GM10248 (cell line): ENCODE measurements around the gene APH1B.

ENCODE experiments used
- CTCF ChIA-PET: fragments of 300-600 bp; sonication (Branson Sonifier 250); formaldehyde crosslinking; extraction: SDS; loops from one replicate; lab custom pipeline; 2021; ENCODE audit warnings: antibody characterized with exemption; lab: Yijun Ruan, JAX
- POLR2A ChIA-PET: fragments of 350-650 bp; sonication (Branson Sonifier 250); formaldehyde crosslinking; extraction: SDS; loops from one replicate; lab custom pipeline; 2020; ENCODE audit warnings: antibody characterized with exemption; lab: Yijun Ruan, JAX
- DNase-seq: peaks from one replicate; pipeline ENCODE4 v3.0.0; 2012; ENCODE audit errors: extremely low spot score
- TF ChIP-seq, protein P1 (sequence below): IDR thresholded peaks from 2 replicates; pipeline ENCODE4 v1.5.1; 2012; ENCODE audit warnings: mild to moderate bottlenecking, low read depth; ENCODE audit errors: extremely low read depth, missing control alignments, control extremely low read depth

Gene APH1B

DNA sequence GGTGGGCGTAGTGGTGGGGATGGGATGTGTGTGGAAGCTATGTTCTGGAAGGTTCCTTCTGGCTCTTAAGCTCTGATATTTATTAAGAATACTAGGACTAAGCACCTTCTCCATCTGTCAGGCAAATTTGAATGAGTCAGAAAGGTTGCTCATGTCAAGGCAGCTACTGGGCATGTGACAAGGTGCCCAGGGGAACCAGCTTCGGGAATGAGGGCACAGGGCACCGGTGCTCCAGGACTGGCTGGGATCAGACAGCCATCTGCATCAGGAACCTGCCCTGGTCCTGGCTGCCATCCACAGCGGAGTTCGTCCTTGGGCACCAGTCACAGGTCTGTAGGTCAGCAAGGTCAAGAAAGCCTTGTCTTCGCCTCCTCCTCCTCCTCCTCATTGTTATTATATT is 71.8 kb downstream of the APH1B start:
- CTCF ChIA-PET = interaction anchor here (1.0 to 1.6 kb wide), 4 partner anchors 11 to 118 kb away, joined by 3 to 7 read pairs (median 4); no protein-coding TSS in a partner anchor
- POLR2A ChIA-PET = no interaction called here
- no peak for DNase-seq
- TF ChIP-seq, protein P1, sequence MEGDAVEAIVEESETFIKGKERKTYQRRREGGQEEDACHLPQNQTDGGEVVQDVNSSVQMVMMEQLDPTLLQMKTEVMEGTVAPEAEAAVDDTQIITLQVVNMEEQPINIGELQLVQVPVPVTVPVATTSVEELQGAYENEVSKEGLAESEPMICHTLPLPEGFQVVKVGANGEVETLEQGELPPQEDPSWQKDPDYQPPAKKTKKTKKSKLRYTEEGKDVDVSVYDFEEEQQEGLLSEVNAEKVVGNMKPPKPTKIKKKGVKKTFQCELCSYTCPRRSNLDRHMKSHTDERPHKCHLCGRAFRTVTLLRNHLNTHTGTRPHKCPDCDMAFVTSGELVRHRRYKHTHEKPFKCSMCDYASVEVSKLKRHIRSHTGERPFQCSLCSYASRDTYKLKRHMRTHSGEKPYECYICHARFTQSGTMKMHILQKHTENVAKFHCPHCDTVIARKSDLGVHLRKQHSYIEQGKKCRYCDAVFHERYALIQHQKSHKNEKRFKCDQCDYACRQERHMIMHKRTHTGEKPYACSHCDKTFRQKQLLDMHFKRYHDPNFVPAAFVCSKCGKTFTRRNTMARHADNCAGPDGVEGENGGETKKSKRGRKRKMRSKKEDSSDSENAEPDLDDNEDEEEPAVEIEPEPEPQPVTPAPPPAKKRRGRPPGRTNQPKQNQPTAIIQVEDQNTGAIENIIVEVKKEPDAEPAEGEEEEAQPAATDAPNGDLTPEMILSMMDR = no peak

DNA sequence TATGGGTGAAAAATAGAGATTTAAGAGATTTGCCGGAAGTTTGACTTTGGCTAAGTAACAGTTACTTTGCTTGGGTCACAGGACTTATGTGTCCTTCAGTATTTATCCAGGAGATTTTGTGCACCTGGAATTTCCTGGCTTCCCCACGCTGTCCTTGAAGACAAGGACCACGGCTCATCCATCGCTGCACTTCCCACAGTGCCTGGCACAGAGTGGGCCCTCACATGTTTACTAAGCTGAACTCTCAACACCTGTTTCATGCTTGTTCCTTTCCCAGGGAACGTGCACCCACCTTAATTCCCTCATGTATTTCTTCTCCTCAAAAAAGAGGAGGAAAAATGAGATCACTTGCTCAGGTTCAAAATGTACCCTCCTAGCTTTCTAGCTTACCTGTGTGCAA is 72.2 kb downstream of the APH1B start:
- no peak for DNase-seq
- ChIA-PET POLR2A (no interaction called here), CTCF (interaction anchor here (0.9 to 1.6 kb wide), 4 partner anchors 10 to 117 kb away, joined by 3 to 7 read pairs (median 4); no protein-coding TSS in a partner anchor)
- TF ChIP-seq, protein P1 = no peak

DNA sequence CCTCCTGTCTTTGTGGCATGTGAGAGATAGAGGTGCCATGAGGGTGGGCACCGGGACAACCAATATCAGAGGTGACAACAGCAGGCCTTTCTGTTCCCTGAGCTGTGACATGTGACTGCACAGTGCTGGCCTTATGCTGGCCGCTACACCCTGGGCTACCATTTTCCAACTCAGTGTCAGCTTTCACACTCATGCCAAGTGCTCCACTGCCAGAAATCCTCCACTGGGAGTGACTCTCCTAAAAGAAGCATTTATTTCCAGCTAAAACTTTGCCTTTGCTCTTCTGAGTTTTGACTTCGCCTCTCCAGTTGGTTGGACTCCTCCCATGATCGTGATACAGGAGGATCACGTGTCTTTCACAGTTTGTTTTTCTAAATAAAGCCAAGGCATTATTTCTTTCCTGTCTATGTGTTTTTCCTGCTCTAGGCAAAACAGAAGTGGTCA is 72.8 kb downstream of the APH1B start:
- DNase-seq = no peak
- TF ChIP-seq, protein P1 = no peak
- ChIA-PET POLR2A (no interaction called here), CTCF (interaction anchor here (0.9 kb wide), 1 partner anchor 11 kb away, joined by 4 read pairs; no protein-coding TSS in a partner anchor)

DNA sequence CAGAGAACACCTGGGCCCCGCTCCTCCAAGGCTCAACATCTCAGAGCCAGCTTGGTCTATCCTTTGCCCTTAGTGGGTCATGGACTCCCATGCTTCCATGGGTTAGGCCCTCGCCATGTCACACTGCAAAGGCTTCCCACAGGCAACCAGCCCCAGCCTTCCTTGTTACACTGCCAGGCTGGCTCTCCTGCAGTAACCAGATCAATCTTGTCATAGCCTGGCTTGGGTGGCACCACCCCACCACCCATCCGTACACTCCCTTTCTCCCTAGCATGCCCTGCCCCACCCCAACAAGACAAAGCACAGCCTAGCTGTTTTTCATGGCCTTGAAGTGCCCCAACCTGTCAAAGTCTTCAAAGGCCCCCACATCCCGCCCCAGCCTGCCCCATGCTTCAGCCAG is 73.8 kb downstream of the APH1B start:
- DNase-seq = no peak
- ChIA-PET POLR2A (no interaction called here), CTCF (interaction anchor here (1.0 kb wide), 2 partner anchors 9 to 11 kb away, joined by 4 to 5 read pairs; no protein-coding TSS in a partner anchor)
- TF ChIP-seq, protein P1 = no peak

DNA sequence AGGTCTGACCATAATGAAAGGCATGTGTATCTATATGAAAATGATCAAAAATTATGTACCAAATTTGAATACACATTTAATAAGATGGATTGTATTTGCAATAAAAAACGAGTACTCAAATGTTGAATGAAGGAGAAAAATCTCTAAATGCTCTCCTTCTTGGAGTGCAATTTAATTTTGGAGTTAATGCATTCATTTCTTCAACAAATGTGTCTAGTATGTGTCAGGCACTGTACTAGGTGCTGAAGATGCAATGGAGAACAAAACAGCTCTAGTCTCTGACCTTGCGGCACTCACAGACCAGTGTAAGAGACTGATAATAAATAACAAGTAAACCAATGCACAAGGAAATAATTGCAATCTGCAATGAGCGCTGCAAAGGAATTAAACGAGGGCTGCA is 75.4 kb downstream of the APH1B start:
- CTCF ChIA-PET = interaction anchor here (1.1 kb wide), 1 partner anchor 305 kb away, joined by 3 read pairs; no protein-coding TSS in a partner anchor
- TF ChIP-seq, protein P1 = no peak
- POLR2A ChIA-PET = no interaction called here
- no peak for DNase-seq

DNA sequence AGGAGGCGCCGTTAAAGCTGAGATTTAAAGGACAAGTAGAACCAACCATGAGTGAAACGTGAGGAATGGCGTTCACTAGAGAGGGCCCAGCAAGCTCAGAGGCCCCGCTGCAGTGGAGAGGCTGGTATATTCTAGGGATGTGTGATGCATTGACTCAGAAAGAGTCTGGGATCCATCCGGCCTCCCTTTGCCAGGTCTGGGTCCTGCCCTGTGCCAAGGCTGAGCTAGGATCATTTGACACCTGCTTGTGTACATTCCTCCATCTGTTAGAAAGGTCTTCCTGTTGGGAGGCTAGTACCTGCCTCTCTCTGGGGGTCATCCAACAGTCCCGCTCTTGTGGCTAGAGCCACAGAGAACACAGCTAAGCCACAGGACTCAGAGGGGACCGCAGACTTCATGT is 75.9 kb downstream of the APH1B start:
- CTCF ChIA-PET = interaction anchor here (1.2 kb wide), 1 partner anchor 11 kb away, joined by 5 read pairs; no protein-coding TSS in a partner anchor
- POLR2A ChIA-PET = no interaction called here

More for the DNA sequence above, 75.9 kb downstream of the APH1B start:
- DNase-seq = no peak
- TF ChIP-seq, protein P1 = no peak
